Heart left ventricle (tissue), 16 donors: ENCODE data around the gene XRCC3. TPM values are rescaled to one million over a fixed set of nuclear protein-coding genes. Genes with fewer than 3 reads are reported as not detected.
A peak's percentile ranks its signal among the peaks of the same experiment; 100 is the strongest.

Experiments
- ATAC-seq, 4 donors: fragments of 200-7000 bp; cut with Tn5 transposase; one replicate each; pipeline ENCODE4 v1.9.1; 2020 to 2022; ENCODE audit warnings: moderate library complexity in 4 of 4, mild to moderate bottlenecking in 3 of 4, moderate number of reproducible peaks in 1 of 4
- DNase-seq, 5 donors: peaks; one replicate each; pipeline ENCODE4 v3.0.0-alpha.2; 2020
- H3K27ac ChIP-seq, 12 donors: fragments of 200-600 bp; sonication (generic) in 4 of 12; one replicate each; pipeline versions ENCODE4 v1.5.0 to v1.8.0; 2016 to 2022; ENCODE audit warnings: mild to moderate bottlenecking in 2 of 12
- H3K27me3 ChIP-seq, 9 donors: fragments of 200-600 bp; sonication (generic) in 2 of 9; one replicate each; pipeline versions ENCODE4 v1.5.1 to v1.8.0; 2016 to 2022; ENCODE audit warnings: mild to moderate bottlenecking in 3 of 9
- H3K36me3 ChIP-seq, 9 donors: fragments of 200-600 bp; sonication (generic) in 2 of 9; one replicate each; pipeline versions ENCODE4 v1.5.0 to v1.8.0; 2018 to 2022; ENCODE audit warnings: mild to moderate bottlenecking in 2 of 9
- H3K4me1 ChIP-seq, 12 donors: fragments of 200-600 bp; sonication (generic) in 4 of 12; one replicate each; pipeline versions ENCODE4 v1.5.0 to v1.8.0; 2016 to 2022; ENCODE audit warnings: mild to moderate bottlenecking in 3 of 12
- H3K4me3 ChIP-seq, 12 donors: fragments of 200-600 bp; sonication (generic) in 4 of 12; one replicate each; pipeline versions ENCODE4 v1.5.0 to v1.8.0; 2017 to 2022; ENCODE audit warnings: mild to moderate bottlenecking in 9 of 12, moderate library complexity in 4 of 12
- H3K9me3 ChIP-seq, 12 donors: fragments of 200-600 bp; sonication (generic) in 4 of 12; one replicate each; pipeline versions ENCODE4 v1.5.0 to v1.8.0; 2016 to 2022; ENCODE audit warnings: mild to moderate bottlenecking in 1 of 12
- POLR2A ChIP-seq, 2 donors: fragments of 450-650 bp; IDR thresholded peaks; one replicate each; pipeline ENCODE4 v1.6.1; 2017; ENCODE audit warnings: antibody characterized with exemption in 2 of 2, mild to moderate bottlenecking in 2 of 2, moderate library complexity in 2 of 2
- WGBS, 4 donors: extraction: QIAGEN DNeasy Blood & Tissue Kit in 2 of 4; methylation state at CpG; one replicate each; pipeline versions ENCODE4 v1.1.5 to v1.1.7; 2013 to 2018; 5-methylcytosine and 5-hydroxymethylcytosine counted together
- intact Hi-C, 10 donors: fragments of 100-400 bp; cut with DNase I; formaldehyde crosslinking; loops; one replicate each; pipeline versions ENCODE4 v1.11.1 to v1.14.2; 2022
- polyA plus RNA-seq, 2 donors: library from polyadenylated mRNA; stranded (reverse); fragments of 200-250 nt; gene quantifications; one replicate each; pipeline ENCODE4 v1.2.3, GENCODE V29; 2013
- total RNA-seq, 9 donors: library from RNA; depleted of rRNA in 2 of 9; stranded (reverse); fragments of >200 nt in 2 of 9; fragmentation: NEBNext Ultra II Directional in 3 of 9; extraction: Animal tissue kit (Norgen Biotek cat#: 25700) in 3 of 9; gene quantifications; one replicate each; pipeline versions ENCODE4 v1.1.0 to v1.2.4, GENCODE V29; 2016 to 2023
- TF ChIP-seq, protein P1 (sequence below), 12 donors: fragments of 200-600 bp; sonication (generic) in 4 of 12; IDR thresholded peaks; one replicate each; pipeline versions ENCODE4 v1.5.0 to v1.8.0; 2018 to 2022; ENCODE audit warnings: antibody characterized with exemption in 12 of 12, mild to moderate bottlenecking in 5 of 12
- donor health status: ischemic (EF 13 %, LVEDD 7.1; RV severe dilation, severe dysfunction).
- donor health status: healthy with polysubstance abuse.
- donor health status: DM: no; HTN: yes; CAD: no.
- donor health status: DM: no; HTN: no; CAD: no.
- donor health status: ischemic (EF 25% LVEDD 6.9; RV normal size, moderate dysfunction).
- donor health status: ischemic (EF 25% LVEDD 5.7; RV mildly dilated, moderate dysfunction).
- donor health status: healthy.
- donor health status: DM: yes; HTN: yes; CAD: no.
- donor health status: ischemic (EF 35%, LVEDD 5.7; RV mildly dilated, moderate dysfunction).
- donor health status: nonischemic (EF 11% LVEDD 7.7; RV severe dilation, severe dysfunction).
- donor health status: DM: yes; HTN: yes; CAD: no.
- donor health status: PGD.
- donor health status: ischemic (EF 29% LVEDD 5.4; RV normal size, mild dysfunction).
- donor health status: nonischemic (EF 23%, LVEDD 6.1; RV moderate dilation, normal function).

Gene XRCC3
- total and polyA plus RNA-seq, 11 donors = 1.9 to 8.7 (median 3.0) TPM

DNA sequence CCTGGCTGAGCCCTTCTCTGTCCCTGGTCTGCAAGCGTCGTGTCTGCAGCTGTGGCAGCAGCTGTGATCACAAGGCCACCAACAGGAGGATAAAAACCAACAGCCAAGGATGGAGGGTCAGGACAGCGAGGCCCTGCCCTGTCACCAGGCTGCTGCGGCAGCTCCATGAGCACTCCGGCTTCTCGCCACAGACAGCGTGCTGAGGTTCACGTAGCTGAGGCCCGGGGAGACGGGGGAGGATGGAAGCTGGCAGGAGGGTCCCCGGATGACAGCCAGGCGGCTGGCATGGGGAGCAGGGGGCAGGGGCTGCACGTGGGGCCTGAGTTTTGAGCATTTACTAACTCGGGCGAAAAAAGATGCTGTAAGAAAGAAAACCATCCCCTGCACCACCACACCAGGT lies 5.4 kb downstream of the XRCC3 start:
- peaks cover 17 to 72% (median 45%) of the 10 kb centered on the region in 12 donors for H3K4me1 ChIP-seq
- H3K4me3 ChIP-seq = no peak overlapping the region
- TF ChIP-seq POLR2A (IDR thresholded peaks at IDR 0.05) = no peak
- DNase-seq (peak in 1 of 5 donors; percentile 51), ATAC-seq (no peak)
- no peaks in the 10 kb centered on the region for H3K27me3 ChIP-seq
- peaks cover 0 to 31% (median 6%) of the 10 kb centered on the region in 9 donors for H3K36me3 ChIP-seq
- no peaks in the 10 kb centered on the region for H3K9me3 ChIP-seq
- 92 to 94% (median 94%) methylated on average over 14 to 15 of the region's 15 CpGs for WGBS, 4 donors
- intact Hi-C loops = loop anchor here in 3 of 10 donors (10.0 kb wide), 2 partner anchors 135 to 145 kb away; partner anchors contain the start of genes BAG5 (in 1 of the 3) and COA8 (in 1 of the 3)
- H3K27ac ChIP-seq = no peak overlapping the region

DNA sequence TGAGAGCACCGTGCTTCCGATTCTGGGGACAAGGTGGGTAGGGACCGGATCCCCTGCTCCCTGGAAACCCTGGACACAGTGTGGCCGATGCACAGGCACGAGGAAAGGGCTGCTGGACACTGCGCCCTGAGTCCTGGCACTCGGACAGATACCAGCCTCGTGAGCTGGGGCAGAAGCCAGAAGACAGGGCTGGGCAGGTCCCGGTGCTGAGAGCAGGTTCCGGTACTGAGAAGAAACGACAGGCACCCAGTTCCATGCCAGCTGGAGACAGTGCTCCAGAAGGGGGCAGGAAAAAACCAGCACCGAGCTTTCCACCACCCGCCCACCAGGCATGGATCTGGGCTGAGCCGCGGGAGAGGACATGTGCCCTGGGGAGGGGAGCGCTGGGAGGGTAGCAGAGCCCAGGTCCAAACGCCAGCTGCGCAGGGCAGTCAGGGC lies 6.5 kb downstream of the XRCC3 start:
- 58 to 77% (median 63%) methylated on average over 15 to 18 of the region's 18 CpGs for WGBS, 4 donors
- Histone ChIP-seq H3K4me1 (peaks cover 13 to 71% (median 47%) of the 10 kb centered on the region in 12 donors), H3K9me3 (no peaks in the 10 kb centered on the region), H3K36me3 (peaks cover 0 to 35% (median 14%) of the 10 kb centered on the region in 9 donors), H3K4me3 (no peak overlapping the region), H3K27ac (no peak overlapping the region), H3K27me3 (no peaks in the 10 kb centered on the region)
- intact Hi-C loops = no loop called here
- TF ChIP-seq POLR2A (IDR thresholded peaks at IDR 0.05) = no peak
- TF ChIP-seq, protein P1, sequence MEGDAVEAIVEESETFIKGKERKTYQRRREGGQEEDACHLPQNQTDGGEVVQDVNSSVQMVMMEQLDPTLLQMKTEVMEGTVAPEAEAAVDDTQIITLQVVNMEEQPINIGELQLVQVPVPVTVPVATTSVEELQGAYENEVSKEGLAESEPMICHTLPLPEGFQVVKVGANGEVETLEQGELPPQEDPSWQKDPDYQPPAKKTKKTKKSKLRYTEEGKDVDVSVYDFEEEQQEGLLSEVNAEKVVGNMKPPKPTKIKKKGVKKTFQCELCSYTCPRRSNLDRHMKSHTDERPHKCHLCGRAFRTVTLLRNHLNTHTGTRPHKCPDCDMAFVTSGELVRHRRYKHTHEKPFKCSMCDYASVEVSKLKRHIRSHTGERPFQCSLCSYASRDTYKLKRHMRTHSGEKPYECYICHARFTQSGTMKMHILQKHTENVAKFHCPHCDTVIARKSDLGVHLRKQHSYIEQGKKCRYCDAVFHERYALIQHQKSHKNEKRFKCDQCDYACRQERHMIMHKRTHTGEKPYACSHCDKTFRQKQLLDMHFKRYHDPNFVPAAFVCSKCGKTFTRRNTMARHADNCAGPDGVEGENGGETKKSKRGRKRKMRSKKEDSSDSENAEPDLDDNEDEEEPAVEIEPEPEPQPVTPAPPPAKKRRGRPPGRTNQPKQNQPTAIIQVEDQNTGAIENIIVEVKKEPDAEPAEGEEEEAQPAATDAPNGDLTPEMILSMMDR (IDR thresholded peaks at IDR 0.05) = no peak
- DNase-seq = peak in 1 of 5 donors; percentile 63
- ATAC-seq = peak in 3 of 4 donors; percentile 6 to 13 (median 10)

DNA sequence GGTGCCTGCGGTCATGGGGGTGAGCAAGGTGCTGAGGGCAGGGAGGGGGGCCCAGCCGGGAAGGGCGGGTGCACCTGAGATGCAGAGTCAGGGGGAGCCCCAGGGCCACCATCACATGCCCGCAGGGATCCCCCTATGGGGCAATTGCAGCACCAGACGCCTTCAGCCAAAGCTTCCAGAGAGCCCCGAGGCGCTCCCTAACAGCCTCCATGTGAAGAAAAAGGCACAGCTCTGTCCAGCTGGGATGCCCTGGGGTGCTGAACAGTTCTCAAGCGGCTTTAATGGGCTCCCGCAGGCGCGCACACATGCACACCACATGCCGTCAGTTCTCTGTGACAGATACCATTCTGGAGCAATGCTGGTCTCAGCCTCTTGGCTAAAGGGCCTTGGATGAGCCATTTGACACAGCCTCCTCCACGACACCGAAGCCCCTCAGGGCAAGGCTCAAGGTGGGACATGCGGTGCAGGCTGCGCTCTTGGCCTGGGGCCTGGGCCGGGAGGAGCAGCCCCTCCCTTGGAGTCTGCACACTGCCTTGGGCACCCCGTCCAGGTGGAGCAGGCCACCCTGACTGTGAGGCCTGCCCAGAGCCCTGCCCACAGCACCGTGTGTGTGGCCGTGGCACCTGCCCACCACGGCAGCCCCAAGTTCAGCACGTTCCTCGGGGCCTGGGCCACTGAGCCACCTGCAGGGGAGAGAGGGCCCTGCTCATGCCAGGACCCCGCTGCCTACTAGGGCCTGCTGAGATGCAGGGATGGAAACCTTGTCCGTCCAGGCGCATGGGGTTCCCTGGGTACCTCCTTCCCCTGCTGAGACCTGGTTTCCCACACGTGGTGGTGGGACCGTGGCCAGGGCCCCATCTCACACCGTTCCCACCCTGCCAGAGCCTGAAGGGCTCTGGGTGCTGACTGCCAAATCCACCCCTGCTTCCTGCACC lies 7.7 kb downstream of the XRCC3 start:
- no peaks in the 10 kb centered on the region for H3K27me3 ChIP-seq
- H3K4me3 ChIP-seq = no peak overlapping the region
- DNase-seq (no peak), ATAC-seq (no peak)
- TF ChIP-seq POLR2A (IDR thresholded peaks at IDR 0.05) = no peak
- TF ChIP-seq, protein P1 (IDR thresholded peaks at IDR 0.05) = no peak
- peaks cover 0 to 46% (median 25%) of the 10 kb centered on the region in 9 donors for H3K36me3 ChIP-seq
- WGBS, 4 donors = 79 to 90% (median 85%) methylated on average over 10 to 29 of the region's 29 CpGs
- H3K4me1 ChIP-seq = peaks cover 13 to 62% (median 44%) of the 10 kb centered on the region in 12 donors
- H3K27ac ChIP-seq = no peak overlapping the region
- H3K9me3 ChIP-seq = no peaks in the 10 kb centered on the region
- intact Hi-C loops = no loop called here

DNA sequence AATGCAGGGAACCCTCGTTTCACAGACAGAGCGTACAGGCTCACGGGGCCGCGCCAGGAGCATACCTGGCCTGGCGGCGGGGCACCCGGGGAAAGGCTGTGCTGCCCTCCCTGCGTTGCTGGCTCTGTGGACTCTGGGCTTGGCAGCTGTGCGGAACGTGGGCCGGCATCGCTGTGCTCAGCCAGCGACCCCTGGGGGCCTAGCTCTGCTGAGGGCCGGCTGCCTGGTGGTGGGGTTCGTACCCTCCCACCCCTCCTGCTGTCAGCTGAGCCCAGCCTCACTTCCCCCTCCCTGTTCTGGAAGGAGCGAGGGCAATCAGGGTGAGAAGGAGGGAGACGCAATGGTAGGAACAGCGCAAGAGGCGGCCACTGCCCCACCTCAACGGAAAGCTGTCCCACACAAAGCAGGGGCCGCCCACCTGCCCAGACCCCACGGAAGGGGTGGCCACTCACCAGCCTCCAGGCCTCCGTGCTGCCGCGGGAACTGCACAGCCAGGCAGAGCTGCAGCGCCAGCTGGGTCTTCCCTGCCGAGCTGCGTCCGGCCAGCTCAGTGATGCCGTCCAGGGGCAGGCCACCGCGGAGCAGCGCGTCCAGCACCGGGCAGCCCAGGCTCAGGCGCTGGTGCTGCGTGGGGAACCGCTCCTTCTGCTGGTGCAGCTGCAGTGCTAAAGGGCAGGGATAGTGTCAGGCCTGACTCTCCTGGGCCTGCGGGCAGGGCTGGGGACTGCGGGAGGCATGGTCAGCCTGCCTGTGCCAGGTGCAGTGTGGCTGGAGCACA lies 8.5 kb downstream of the XRCC3 start:
- ATAC-seq (no peak), DNase-seq (peak in 1 of 5 donors; percentile 52)
- H3K4me3 ChIP-seq = no peak overlapping the region
- TF ChIP-seq POLR2A (IDR thresholded peaks at IDR 0.05) = no peak
- TF ChIP-seq, protein P1 (IDR thresholded peaks at IDR 0.05) = no peak
- intact Hi-C loops = no loop called here
- H3K9me3 ChIP-seq = no peaks in the 10 kb centered on the region
- peaks cover 0 to 54% (median 34%) of the 10 kb centered on the region in 9 donors for H3K36me3 ChIP-seq
- H3K27ac ChIP-seq = peak overlapping the region in 2 of 12 donors; percentile 50 to 66
- 90 to 98% (median 92%) methylated on average over 21 to 41 of the region's 41 CpGs for WGBS, 4 donors
- peaks cover 4 to 57% (median 36%) of the 10 kb centered on the region in 12 donors for H3K4me1 ChIP-seq
- H3K27me3 ChIP-seq = no peaks in the 10 kb centered on the region
